Karpas-422 (cell line): ENCODE data around the gene WBP2NL. TPM values are rescaled to one million over a fixed set of nuclear protein-coding genes. Genes with fewer than 3 reads are reported as not detected.

Experiments used
- DNase-seq: peaks from one replicate; pipeline ENCODE4 v3.0.0-alpha.2; 2015
- H2AFZ ChIP-seq: fragments of 200-600 bp; sonication (generic); 2 replicates; pipeline ENCODE4 v1.6.1; 2014; ENCODE audit warnings: antibody characterized with exemption, low read length, mixed read lengths
- H3K27ac ChIP-seq: fragments of 200-600 bp; sonication (generic); 2 replicates; pipeline ENCODE4 v1.5.1; 2014; ENCODE audit warnings: mild to moderate bottlenecking, low read length, moderate library complexity
- H3K27me3 ChIP-seq: fragments of 200-600 bp; sonication (generic); 2 replicates; pipeline ENCODE4 v1.6.1; 2014; ENCODE audit warnings: low read length, mixed read lengths
- H3K36me3 ChIP-seq: fragments of 200-600 bp; sonication (generic); 2 replicates; pipeline ENCODE4 v1.6.1; 2014; ENCODE audit warnings: low read length, mixed read lengths; ENCODE audit not compliant: insufficient read depth
- H3K4me1 ChIP-seq: fragments of 200-600 bp; sonication (generic); 2 replicates; pipeline ENCODE4 v1.6.1; 2014; ENCODE audit warnings: mild to moderate bottlenecking, low read length, mixed read lengths
- H3K4me2 ChIP-seq: fragments of 200-600 bp; sonication (generic); 2 replicates; pipeline ENCODE4 v1.6.1; 2014; ENCODE audit warnings: low read length, low read depth, mild to moderate bottlenecking; ENCODE audit not compliant: poor library complexity, severe bottlenecking
- H3K4me3 ChIP-seq: fragments of 200-600 bp; sonication (generic); 2 replicates; pipeline ENCODE4 v1.5.1; 2014; ENCODE audit warnings: mild to moderate bottlenecking, antibody characterized with exemption, low read length, mixed read lengths
- H3K79me2 ChIP-seq: fragments of 200-600 bp; sonication (generic); 2 replicates; pipeline ENCODE4 v1.6.1; 2014; ENCODE audit warnings: mild to moderate bottlenecking, low read length, mixed read lengths
- H3K9ac ChIP-seq: fragments of 200-600 bp; sonication (generic); 2 replicates; pipeline ENCODE4 v1.6.0; 2014; ENCODE audit warnings: low read length
- H3K9me2 ChIP-seq: fragments of 200-600 bp; sonication (generic), shearing (Covaris generic); replicated peaks from 2 replicates; pipeline ENCODE4 v1.6.0; 2014; ENCODE audit warnings: mild to moderate bottlenecking, low read length, moderate library complexity; ENCODE audit not compliant: insufficient read depth
- H3K9me3 ChIP-seq: fragments of 300-700, 200-600 bp; sonication (generic); 2 replicates; pipeline ENCODE4 v1.6.1; 2014; ENCODE audit warnings: low read length, mixed read lengths
- H4K20me1 ChIP-seq: fragments of 200-600 bp; sonication (generic); 2 replicates; pipeline ENCODE4 v1.6.1; 2014; ENCODE audit warnings: mild to moderate bottlenecking, antibody characterized with exemption, low read length, low read depth; ENCODE audit not compliant: insufficient read depth
- total RNA-seq: library from RNA; depleted of rRNA; stranded (reverse); fragments of >200 nt; shearing (Covaris generic); gene quantifications from 2 replicates; pipeline ENCODE4 v1.2.3, GENCODE V29; 2014; ENCODE audit warnings: low replicate concordance

Gene WBP2NL
- total RNA-seq, 1 experiment from 2014 or later, result 0.19 TPM

DNA sequence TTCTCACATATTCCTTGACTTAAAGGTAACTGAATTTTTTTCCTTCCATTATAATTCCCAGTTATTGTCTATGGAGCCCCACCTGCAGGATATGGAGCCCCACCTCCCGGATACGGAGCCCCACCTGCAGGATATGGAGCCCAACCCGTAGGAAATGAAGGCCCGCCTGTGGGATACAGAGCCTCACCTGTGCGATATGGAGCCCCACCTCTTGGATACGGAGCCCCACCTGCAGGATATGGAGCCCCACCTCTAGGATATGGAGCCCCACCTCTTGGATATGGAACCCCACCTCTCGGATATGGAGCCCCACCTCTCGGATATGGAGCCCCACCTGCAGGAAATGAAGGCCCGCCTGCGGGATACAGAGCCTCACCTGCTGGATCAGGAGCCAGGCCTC lies 28.1 kb downstream of the WBP2NL start:
- DNase-seq, result no peak
- H3K4me1 ChIP-seq, result no peaks in the 10 kb centered on the region
- no peak overlapping the region for H3K27ac ChIP-seq
- no peak overlapping the region for H3K4me2 ChIP-seq
- no peak overlapping the region for H3K9ac ChIP-seq
- H3K79me2 ChIP-seq, result no peaks in the 10 kb centered on the region
- H3K4me3 ChIP-seq, result no peak overlapping the region
- no peaks in the 10 kb centered on the region for H4K20me1 ChIP-seq
- 0 out of 2 replicates have a peak, but pooled peaks cover 5% of the 10 kb centered on the region for H3K9me2 ChIP-seq
- no peaks in the 10 kb centered on the region for H3K27me3 ChIP-seq
- no peaks in the 10 kb centered on the region for H3K36me3 ChIP-seq
- no peaks in the 10 kb centered on the region for H3K9me3 ChIP-seq
- H2AFZ ChIP-seq, result no peak overlapping the region

DNA sequence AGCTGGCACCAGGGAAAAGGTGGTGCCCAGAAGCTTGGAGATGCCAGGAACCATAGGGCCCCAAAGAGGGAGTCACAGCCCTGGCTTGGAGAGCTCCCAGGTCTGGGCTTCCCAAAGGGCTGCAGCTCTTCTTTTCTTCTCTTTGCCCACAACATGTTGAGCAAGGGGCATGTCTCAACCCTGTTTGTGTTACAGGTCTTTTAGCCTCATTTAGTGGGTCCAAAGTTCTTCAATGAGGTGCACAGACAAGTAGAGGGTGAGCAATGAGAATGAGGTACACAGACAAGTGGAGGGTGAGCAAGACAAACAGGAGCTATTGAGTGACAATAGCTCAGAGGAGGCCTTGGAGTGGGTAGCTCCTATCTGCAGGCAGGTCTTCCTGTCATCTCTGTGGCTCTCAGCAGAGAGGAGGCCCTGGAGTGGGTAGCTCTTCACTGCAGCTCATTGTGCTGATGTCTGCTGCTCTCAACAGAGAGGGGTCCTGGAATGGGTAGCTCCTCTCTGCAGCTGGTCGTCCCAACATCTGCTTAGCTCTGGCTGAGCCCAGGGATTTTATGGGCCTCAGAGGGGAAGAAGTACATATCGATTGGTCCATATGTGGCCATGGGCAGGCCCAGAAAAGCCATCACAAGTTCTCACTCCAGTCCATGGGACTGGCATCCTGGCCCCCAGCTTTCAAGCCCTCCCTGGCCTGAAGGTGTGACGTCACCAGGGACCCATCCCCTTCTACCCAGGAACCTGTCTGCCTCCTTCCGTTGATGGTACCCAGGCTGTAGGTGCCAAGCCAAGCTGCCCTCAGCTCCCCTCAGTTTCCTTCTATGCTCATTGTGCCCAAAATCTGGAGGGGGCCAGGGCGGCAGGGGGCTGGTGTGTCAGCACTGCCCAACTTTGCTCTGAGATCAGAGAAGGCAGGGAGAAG lies 34.9 kb downstream of the WBP2NL start:
- H4K20me1 ChIP-seq, result no peaks in the 10 kb centered on the region
- no peaks in the 10 kb centered on the region for H3K4me1 ChIP-seq
- H3K27me3 ChIP-seq, result no peaks in the 10 kb centered on the region
- no peaks in the 10 kb centered on the region for H3K9me2 ChIP-seq
- no peak overlapping the region for H3K4me2 ChIP-seq
- H3K79me2 ChIP-seq, result no peaks in the 10 kb centered on the region
- no peak overlapping the region for H2AFZ ChIP-seq
- H3K9me3 ChIP-seq, result peaks cover 4% of the 10 kb centered on the region; the same call in 1 of the 2 replicates
- DNase-seq, result no peak
- no peak overlapping the region for H3K9ac ChIP-seq
- no peaks in the 10 kb centered on the region for H3K36me3 ChIP-seq
- no peak overlapping the region for H3K4me3 ChIP-seq
- no peak overlapping the region for H3K27ac ChIP-seq

DNA sequence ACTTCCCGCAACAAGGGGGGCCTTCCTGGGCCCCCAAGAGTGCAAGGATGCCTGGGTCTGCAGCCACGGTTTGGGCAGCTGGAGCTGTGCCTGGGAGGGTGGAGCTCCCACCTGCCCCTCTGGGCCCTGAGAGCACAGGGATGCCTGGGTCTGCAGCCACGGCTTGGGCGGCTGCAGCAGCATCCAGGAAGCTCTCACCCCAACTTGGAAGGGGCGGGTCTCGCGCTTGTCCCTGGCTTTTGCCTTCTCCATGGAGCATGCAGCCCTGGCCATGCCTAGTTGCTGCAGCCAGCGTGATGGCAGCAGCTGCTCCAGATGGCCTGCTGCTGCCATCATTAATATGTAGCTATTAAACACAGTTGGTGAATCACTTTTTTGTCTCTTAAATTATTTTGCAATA lies 36.7 kb downstream of the WBP2NL start:
- Histone ChIP-seq H3K27ac (no peak overlapping the region), H3K36me3 (no peaks in the 10 kb centered on the region), H3K9me3 (peaks cover 4% of the 10 kb centered on the region; the same call in 1 of the 2 replicates), H3K4me2 (no peak overlapping the region), H4K20me1 (no peaks in the 10 kb centered on the region), H3K27me3 (no peaks in the 10 kb centered on the region), H3K9me2 (no peaks in the 10 kb centered on the region), H3K4me1 (no peaks in the 10 kb centered on the region), H3K4me3 (no peak overlapping the region), H3K79me2 (no peaks in the 10 kb centered on the region), H3K9ac (no peak overlapping the region), H2AFZ (no peak overlapping the region)
- no peak for DNase-seq

DNA sequence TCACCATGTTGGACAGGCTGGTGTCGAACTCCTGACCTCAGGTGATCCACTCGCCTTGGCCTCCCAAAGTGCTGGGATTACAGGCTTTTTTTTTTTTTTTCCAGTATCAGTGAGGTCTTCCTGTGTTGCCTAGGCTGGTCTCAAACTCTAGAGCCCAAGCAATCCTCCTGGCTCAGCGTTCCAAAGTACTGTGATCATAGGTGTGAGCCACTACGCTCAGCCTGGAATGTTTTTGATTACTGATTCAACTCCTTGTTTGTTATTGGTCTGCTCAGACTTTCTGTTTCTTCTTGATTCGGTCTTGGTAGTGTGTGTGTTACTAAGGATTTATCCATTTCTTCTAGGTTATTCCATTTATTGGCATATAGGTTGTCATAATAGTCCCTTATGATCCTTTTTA lies 40.7 kb downstream of the WBP2NL start:
- DNase-seq, result no peak
- H3K4me3 ChIP-seq, result no peak overlapping the region

DNA sequence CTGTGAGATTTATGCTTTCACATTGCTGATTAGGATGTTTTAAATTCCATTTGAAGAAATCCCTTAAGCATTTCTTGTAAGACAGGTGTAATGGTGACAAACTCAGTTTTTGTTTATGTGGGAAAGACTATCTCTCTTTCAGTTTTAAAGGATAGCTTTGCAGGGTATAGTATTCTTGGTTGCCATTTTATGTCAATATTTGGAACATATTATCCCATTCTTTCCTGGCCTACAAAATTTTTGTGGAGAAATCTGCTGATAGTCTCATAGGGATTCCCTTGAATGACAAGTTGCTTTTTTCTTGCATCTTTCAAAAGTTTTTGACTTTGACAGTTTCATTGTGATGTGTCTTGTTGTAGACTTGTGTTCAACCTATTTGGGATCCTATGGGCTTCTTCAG lies 43.2 kb downstream of the WBP2NL start:
- Histone ChIP-seq H3K27ac (no peak overlapping the region), H3K36me3 (no peaks in the 10 kb centered on the region; the same call in 1 of the 2 replicates), H3K79me2 (no peaks in the 10 kb centered on the region), H4K20me1 (no peaks in the 10 kb centered on the region), H2AFZ (no peak overlapping the region), H3K27me3 (no peaks in the 10 kb centered on the region), H3K9ac (no peak overlapping the region), H3K9me3 (peaks cover 11% of the 10 kb centered on the region), H3K4me2 (no peak overlapping the region), H3K4me1 (no peaks in the 10 kb centered on the region), H3K9me2 (no peaks in the 10 kb centered on the region; the same call in 1 of the 2 replicates), H3K4me3 (no peak overlapping the region)
- no peak for DNase-seq

More for the DNA sequence above, 40.7 kb downstream of the WBP2NL start:
- H3K4me2 ChIP-seq, result no peak overlapping the region
- no peaks in the 10 kb centered on the region for H3K79me2 ChIP-seq
- H3K9me3 ChIP-seq, result peaks cover 11% of the 10 kb centered on the region
- no peak overlapping the region for H3K27ac ChIP-seq
- H3K9me2 ChIP-seq, result no peaks in the 10 kb centered on the region; the same call in 1 of the 2 replicates
- H2AFZ ChIP-seq, result no peak overlapping the region
- H3K4me1 ChIP-seq, result no peaks in the 10 kb centered on the region
- H3K27me3 ChIP-seq, result no peaks in the 10 kb centered on the region
- H3K36me3 ChIP-seq, result no peaks in the 10 kb centered on the region; the same call in 1 of the 2 replicates
- no peaks in the 10 kb centered on the region for H4K20me1 ChIP-seq
- no peak overlapping the region for H3K9ac ChIP-seq

DNA sequence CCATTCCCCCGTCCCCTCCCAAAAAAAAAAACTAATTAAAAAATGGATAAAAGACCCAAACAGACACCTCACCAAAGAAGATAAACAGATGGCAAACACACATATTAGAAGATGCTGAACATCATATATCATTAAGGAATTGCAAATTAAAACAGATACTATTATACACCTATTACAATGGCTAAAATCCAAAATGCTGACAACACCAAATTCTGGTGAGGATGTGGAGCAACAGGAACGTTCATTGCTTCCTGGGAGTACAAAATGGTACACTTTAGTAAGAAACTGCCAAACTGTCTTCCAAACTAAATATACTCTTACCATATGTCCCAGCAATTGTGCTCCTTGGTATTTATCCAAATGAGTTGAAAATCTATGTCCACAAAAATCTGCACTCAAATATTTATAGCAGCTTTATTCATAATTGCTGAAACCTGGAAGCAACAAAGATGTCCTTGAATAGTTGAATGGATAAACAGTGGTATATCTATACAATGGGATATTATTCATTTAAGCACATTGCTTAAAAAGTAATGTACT lies 52.1 kb downstream of the WBP2NL start:
- H3K79me2 ChIP-seq, result no peaks in the 10 kb centered on the region
- 0 out of 2 replicates have a peak, but pooled peaks cover 3% of the 10 kb centered on the region for H3K4me1 ChIP-seq
- H3K27me3 ChIP-seq, result no peaks in the 10 kb centered on the region
- no peaks in the 10 kb centered on the region for H4K20me1 ChIP-seq
- no peak overlapping the region for H3K4me2 ChIP-seq
- peaks cover 1% of the 10 kb centered on the region for H3K9me3 ChIP-seq
- DNase-seq, result no peak
- no peak overlapping the region for H2AFZ ChIP-seq
- no peaks in the 10 kb centered on the region for H3K36me3 ChIP-seq
- no peak overlapping the region for H3K9ac ChIP-seq
- H3K4me3 ChIP-seq, result no peak overlapping the region
- no peaks in the 10 kb centered on the region for H3K9me2 ChIP-seq
- no peak overlapping the region for H3K27ac ChIP-seq

DNA sequence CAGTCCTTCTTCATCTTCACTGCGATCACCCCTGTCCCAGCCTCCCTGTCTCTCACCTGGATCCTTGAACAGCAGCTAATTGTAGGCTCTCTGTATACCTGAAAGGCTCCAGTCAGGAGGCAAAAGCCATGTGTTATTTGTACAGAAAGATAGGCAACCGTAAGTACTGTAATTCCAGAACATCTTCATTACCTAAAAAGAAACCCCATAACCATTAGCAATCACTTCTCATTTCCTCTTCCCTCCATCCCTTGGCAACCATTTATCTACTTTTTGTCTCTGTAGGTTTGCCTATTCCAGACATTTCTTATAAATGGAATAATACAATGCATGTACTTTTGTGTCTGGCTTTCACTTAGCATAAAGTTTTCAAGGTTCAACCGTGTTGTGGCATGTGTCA lies 54.2 kb downstream of the WBP2NL start:
- no peak for DNase-seq
- no peak overlapping the region for H3K4me3 ChIP-seq
- no peak overlapping the region for H3K4me2 ChIP-seq
- H3K9ac ChIP-seq, result no peak overlapping the region
- H4K20me1 ChIP-seq, result no peaks in the 10 kb centered on the region
- no peak overlapping the region for H3K27ac ChIP-seq
- no peaks in the 10 kb centered on the region for H3K27me3 ChIP-seq
- no peaks in the 10 kb centered on the region for H3K9me2 ChIP-seq
- H3K4me1 ChIP-seq, result 0 out of 2 replicates have a peak, but pooled peaks cover 3% of the 10 kb centered on the region
- H2AFZ ChIP-seq, result no peak overlapping the region
- peaks cover 17% of the 10 kb centered on the region for H3K9me3 ChIP-seq
- peaks cover 3% of the 10 kb centered on the region; the same call in 1 of the 2 replicates for H3K36me3 ChIP-seq
- H3K79me2 ChIP-seq, result no peaks in the 10 kb centered on the region

DNA sequence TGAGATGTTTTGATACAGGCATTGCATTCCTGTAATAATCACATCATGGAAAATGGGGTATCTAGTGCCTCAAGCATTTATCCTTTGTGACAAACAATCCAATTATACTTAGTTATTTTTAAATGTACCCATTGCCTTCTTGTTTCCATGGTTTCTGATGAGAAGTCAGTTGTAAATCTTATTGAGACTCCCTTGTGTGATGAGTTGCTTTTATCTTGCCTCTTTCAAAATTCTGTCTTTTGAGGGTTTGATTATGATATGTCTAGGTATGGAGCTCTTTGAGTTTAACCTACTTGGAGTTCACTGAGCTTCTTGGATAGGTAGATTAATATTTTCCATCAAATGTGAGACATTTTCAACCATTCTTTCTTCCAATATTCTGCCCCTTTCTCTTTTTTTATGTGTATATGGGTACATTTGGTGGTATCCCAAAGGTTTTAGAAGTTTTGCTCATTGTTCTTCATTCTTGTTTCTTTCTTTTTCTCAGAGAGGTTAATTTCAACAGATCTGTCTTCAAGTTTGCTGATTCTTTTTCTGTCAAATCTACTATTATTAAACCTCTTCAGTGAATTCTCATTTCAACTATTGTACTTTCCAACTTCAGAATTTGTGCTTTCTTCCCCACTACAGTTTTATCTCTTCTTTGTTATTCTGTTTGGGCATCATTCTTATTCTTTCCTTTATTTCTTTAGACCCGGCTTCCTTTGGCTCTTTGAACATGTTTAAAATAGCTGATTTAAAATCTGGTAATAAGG lies 58.3 kb downstream of the WBP2NL start:
- Histone ChIP-seq H3K79me2 (no peaks in the 10 kb centered on the region), H3K9me3 (peaks cover 26% of the 10 kb centered on the region), H3K27ac (no peak overlapping the region), H3K9me2 (no peaks in the 10 kb centered on the region), H3K9ac (no peak overlapping the region), H3K27me3 (no peaks in the 10 kb centered on the region), H3K4me1 (0 out of 2 replicates have a peak, but pooled peaks cover 3% of the 10 kb centered on the region), H3K4me2 (no peak overlapping the region), H4K20me1 (no peaks in the 10 kb centered on the region), H3K4me3 (no peak overlapping the region), H2AFZ (no peak overlapping the region), H3K36me3 (peaks cover 37% of the 10 kb centered on the region)
- DNase-seq, result no peak
